Body of pancreas (tissue), 4 donors: ENCODE results near the gene MYBPC1.

Experiments
- CTCF ChIP-seq, 7 experiments: fragments of 450-650 bp in 4 of 7; fragments of 200-600 bp in 3 of 7; sonication (generic) in 3 of 7; IDR thresholded peaks; one replicate each; pipeline ENCODE4 v1.5.1; 2016 to 2019; ENCODE audit warnings: antibody characterized with exemption in 7 of 7
- POLR2A ChIP-seq, 3 donors: fragments of 450-650 bp; IDR thresholded peaks; one replicate each; pipeline ENCODE4 v1.6.1; 2016; ENCODE audit warnings: antibody characterized with exemption in 3 of 3, mild to moderate bottlenecking in 2 of 3

- TF ChIP-seq POLR2A (IDR thresholded peaks at IDR 0.05) (no peak), CTCF (IDR thresholded peaks at IDR 0.05) (no peak)
Observed at GRCh38 chr12:101680647-101681046, 85.9 kb downstream of the MYBPC1 start.
